GM19035 (cell line): ENCODE results near the gene DUSP8.

ENCODE experiments used
- ATAC-seq: cut with Tn5 transposase; IDR thresholded peaks from one replicate; pipeline ENCODE4 v1.9.1; 2021; ENCODE audit not compliant: unreplicated experiment

The DUSP8 gene

DNA sequence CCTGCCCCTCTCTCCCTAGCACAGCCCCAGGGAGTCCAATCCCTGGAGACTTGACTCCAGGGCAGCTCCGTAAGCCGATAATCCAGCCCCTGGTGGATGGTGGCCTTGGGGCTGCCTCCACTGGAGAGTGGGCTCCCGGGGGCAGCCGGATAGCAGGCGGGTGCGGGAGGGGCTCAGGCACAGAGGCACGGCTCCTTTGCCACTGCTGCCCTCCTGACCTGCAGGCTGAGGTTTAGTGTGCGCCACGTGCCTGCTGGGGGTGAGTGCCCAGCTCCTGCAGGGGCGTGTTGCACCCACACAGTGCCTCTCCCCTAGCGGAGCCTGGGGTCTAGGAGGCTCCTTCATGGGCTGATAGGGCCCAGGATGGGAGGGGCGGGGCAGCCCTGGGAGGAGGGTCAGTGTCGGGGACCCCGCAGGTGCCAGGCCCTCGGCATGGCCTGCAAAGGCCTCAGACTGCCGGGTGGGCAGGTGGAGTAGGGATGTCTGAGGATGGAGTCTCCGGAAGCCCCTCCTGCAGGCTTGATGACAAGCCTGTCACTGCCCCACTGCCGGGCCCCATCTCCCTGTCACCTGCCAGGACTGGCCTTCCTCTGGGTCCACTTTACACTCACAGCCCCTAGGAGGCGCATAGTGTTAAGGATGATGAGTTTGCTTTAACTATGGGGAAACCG is 5.6 kb downstream of the DUSP8 start:
- no peak for ATAC-seq

DNA sequence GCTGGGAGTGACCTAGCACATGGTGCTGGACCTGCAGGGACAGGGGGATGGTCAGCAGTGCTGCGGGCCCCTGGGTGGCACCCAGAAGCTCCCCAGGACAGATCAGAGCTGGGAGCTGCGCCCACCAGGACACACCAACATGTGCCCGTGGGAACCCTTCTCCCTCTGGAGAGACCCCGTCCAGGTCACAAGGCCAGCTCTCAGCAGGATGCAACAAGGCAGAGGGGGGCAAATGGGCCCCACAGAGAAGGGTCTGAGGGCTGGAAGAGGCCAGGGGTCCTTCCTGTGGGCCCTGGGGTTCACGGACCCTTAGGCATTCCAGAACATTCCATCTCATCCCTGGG is 6.2 kb downstream of the DUSP8 start:
- ATAC-seq, result no peak

DNA sequence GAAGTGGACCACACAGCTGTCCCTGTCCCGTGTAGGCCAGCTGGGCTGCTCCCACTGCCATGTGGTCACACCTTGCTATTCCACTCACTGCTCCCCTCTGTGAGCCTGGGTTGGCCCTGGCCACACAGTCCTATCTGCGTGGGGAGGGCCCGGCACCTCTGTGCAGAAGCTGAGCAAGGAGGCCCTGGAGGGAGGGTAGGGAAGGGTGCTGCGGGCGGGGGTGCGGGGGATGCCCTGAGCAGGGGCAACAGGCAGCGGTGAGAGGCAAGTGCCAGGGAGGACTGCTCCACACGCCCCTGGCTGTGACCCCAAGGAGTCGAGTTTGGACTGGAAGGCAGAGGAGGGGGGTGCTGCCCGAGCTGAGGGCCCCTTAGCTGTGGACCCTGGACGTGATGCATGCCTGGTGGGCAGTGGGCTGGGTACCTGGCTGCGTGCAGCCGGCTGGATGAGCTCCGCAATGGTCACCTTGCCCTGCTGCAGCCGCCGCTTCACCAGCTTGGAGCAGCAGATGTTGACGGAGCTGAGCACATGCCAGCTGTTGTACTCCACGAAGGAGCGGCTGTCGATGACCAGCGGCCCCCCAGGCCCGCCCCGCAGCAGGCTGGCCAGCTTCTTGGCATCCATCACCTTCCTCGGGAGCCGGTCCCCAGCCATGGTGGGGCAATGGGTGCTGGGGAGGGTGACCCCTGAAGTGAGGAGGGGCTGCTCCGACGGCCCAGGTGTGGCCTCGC is 6.7 kb downstream of the DUSP8 start:
- ATAC-seq, result no peak

DNA sequence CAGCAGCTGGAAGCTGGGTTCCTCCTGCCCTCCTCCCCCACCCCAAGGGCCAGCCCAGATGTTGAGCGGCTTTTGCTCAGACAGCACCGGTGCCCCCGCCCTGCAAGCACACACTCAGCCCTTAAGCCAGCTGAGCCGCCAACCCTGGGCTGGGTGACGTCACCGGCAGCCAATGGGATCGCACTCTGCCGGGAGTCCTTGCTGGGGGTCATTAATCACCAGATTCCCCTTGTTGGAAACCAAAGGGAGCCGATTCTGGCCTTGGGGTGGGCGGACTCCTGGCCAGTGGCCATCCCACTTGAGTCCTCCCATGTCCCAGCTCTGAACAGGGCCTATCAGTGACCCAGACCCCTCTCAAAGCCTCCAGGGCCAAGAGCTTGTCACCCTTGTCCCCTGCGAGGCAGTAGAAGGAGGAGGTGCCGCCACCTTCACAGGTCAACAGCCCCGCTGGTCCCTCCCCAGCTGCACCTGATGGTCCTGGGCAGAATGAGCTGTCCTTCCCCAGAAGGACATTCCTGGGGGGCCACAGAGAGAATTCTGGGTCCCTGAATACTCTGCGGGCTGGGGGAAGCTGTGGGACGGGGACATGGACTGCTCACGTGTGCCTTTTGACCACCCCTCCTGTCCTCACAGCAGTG is 7.4 kb downstream of the DUSP8 start:
- no peak for ATAC-seq

DNA sequence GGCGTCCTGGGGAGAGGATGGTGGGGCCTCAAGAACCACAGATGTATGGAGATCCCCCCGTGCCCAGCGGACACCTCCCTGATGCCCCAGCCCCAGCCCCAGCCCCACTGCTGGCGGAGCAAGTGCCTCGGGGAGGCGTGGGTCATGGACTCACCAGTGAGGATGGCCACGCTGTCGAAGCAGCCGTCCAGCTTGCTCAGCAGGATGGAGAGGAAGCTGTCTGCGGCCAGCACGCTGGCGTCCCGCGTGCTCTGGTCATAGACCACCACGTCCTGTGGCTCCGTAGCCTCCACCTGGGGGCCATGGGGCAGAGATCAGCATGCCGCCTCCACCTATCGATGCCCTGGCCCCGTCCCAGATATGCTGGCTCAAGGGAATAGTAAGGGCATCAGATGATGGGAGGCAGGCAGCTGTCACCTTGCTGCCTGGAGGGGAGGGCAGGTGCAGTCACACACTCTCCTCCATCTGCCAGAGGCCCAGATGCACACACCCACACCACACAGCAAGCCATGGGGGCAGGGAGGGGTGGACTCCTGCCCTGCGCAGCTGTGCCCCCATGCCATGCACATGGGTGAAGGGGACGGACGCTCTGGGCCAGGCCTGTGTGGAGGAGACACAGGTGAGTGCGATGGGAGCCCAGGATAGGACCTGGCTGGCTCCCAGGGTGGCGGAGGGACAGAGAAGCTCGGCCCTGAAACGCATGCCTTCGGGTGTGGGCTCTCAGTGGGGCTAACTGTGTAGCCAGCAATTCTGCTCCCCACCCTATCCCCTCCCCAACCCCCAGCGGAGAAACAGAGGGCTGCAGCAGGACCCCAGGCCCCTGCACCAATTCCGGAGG is 8.2 kb downstream of the DUSP8 start:
- ATAC-seq, result no peak

DNA sequence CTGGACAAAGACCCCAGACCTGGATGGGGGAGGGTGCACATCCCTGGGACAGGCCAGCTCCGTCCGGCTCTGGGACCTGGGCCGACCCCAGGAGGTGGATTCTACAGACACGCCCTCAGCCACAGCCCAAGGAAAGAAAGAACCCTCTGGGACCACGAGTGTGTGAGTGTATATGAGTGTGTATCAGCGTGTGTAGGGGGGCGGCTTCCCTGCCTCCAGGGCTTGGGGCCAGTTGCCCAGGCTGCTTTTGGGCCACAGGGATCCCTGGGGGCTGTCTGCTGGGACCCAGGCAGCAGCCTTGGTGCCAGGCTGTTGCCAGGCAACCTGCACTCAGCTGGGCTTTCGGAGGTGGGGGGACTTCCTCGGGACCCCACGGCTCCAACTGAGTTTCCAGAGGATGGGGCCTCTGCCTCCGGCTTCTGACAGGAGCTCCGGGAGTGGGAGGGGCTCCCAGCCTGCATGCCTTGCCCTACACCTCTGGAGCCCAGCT is 8.9 kb downstream of the DUSP8 start:
- ATAC-seq, result no peak

DNA sequence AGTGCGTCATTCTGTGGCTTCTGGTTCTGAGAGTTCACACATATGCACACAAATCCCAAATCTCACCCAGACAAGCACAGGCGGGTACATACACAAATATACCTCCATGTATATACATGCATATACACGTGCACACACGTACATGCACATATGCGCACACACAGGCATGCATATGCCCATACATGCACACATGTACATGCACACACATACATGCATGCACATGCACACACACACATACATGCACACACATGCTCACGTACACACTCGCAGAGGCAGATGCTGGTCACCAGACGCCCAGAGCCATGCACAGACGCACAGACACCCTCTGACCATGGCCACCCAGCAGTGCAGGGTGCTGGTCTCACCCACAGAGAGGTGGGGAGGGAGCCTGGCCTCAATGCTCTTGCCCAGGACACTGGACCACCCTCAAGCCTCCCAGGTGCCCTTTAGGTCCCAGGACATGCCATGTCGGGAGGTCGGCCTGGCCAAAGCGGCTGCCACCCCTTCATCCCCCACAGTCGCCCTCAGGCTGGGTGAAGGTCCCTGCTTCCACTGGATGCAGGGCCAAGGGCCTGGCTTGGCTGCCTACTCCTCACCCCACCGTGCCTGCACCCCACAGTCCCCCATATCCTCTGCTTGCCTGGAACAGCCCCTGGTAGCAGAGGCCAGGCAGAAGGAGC is 9.5 kb downstream of the DUSP8 start:
- ATAC-seq, result no peak

DNA sequence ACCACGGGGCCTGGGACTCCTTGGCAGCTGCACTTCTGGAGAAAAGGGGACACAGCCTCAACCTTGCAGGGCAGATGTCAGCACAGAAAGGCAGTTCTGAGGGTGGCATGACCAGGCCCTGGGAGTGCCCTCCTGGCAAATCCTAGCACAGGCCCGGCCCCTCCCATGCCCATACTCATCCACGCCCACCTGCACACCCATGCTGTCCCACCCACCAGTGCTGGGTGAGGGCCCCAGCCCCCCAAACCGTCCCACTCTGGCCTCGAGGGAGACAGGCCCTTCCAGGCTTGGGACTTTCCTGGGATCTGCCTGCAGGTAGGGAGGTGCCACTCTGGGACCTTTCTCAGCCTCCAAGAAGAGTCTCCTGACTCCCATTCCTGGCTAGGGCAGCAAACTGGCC is 10.1 kb downstream of the DUSP8 start:
- no peak for ATAC-seq

DNA sequence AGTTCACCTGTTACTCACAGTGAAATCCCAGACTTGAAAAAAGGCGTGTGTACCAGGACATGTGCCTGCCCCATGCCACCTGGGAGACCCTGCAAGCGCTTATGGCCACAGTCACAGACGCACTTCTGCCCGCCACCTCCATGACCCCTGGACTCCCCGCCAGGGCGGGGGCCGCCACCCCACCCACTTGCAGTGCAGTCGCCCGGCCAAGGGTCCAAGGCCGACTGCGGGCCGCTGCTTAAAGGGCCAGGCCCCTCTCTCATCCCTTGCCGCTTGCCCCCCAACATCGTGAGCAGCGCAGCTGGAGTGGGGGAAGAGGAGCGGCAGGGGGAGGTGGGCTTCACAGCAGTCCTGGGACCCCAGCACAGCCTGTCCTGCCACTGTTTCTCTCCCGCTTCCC is 10.8 kb downstream of the DUSP8 start:
- no peak for ATAC-seq

DNA sequence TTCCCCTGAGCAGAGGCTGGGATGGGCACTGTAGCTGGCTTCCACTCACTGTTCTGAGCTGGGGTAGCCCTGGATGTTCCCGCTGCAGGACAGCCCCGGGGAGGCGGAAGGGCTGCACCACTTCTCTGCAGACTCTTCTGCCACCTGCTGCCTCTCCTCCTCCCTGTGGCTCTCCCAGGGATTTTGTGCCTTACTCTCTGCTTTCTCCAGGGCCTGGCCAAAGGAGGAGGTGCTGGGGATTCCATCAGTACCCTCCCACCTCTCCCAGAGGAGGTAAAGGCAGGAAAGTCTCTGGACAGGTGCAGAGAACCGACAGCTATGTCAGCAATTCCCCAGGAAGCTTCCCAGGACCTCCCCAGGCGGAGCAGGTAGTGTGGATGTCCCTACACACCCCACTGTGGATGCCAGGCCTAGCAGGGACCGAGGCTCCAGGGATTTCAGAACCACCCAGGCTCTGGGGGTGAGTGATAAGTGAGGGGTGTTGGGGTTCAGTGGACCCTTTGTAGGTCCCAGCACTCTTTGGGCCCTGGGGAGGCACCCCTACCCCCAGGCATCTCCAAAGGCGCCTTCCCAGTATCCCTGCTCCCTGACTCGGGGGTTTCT is 11.3 kb downstream of the DUSP8 start:
- ATAC-seq, result no peak

DNA sequence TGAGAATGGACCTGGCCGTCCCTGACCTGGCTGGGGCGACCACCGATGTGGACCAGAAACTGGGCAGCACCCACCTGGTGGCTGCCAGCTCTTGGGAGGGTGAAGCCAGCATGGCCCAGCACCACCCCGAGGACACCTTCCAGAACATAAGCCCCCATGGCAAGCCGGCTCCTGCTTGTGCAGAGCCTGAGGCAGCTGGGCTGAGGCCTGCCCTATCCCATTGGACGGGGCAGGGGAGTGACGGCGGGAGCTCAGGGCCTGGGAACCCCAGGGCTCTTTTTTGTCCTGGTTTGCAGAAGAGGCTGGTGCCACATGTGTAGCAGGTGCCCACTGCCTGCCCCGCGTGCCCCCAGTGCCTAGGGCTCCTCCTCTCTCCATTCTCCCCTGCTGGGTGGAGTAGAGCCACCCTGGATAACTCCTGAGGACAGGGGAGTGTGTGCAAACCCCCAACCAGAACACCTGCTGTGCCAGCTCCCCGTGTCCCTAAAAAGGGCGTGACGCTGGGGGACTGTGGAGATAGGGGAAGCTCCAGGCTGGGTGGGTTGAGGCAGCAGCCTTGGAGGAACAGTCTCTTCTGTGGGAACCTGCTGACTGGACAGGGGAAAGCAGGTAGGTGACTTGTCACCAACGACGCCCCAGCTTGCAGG is 11.9 kb downstream of the DUSP8 start:
- no peak for ATAC-seq

DNA sequence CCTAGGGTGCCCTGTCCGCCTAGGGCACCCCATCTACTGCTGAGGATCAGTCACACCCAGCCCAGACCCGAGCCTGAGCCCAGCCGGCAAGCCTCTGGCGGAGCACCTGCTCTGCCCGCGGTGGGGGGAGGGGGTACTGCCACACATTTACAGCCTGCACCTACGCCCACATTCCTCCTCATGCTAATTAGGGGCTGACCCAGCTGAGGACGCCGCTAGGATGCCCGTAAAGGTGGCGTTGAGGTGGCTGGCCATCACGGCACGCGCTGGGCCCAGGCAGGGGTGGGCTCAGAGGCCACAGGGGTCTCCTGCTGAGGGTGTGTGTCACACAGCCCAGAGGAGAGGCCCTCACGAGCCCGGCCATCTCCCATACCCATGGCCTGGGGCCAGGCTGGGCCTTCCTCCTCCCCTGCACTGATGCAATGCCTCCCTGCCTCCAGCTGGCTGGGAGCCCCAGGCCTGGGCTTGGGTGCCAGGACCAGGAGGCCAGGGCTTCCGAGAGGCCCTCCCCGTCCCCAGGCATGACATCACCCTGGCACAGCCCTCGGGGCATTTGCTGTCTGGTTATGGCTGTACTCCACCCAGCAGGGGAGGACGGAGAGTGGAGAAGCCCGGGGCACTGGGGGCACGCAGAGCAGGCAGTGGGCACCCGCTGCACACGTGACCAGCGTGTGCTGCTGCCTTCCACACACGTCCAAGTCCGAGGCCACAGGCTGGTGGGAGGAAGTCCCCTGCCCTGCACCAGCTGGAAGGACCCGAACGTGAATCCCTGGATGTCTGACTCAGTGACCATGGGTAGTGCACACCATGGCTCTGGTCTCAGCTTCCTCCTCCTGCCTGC is 12.7 kb downstream of the DUSP8 start:
- ATAC-seq, result no peak

DNA sequence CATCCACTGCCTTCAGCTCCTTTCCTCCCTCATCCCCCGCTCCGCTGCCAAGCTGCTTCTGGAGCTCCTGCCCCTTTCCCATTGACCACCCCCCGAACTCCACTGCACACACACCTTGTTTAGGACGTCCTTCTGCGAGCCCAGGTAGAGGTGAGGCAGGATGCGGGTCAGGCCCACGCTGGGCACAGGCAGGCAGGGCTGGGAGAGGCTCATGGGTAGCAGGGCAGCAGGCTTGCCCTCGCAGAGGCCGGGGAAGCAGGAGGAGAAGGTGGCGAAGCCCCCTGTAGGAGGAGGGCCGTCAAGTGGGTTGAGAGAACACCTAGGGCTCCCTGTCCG is 13.3 kb downstream of the DUSP8 start:
- ATAC-seq, result no peak

DNA sequence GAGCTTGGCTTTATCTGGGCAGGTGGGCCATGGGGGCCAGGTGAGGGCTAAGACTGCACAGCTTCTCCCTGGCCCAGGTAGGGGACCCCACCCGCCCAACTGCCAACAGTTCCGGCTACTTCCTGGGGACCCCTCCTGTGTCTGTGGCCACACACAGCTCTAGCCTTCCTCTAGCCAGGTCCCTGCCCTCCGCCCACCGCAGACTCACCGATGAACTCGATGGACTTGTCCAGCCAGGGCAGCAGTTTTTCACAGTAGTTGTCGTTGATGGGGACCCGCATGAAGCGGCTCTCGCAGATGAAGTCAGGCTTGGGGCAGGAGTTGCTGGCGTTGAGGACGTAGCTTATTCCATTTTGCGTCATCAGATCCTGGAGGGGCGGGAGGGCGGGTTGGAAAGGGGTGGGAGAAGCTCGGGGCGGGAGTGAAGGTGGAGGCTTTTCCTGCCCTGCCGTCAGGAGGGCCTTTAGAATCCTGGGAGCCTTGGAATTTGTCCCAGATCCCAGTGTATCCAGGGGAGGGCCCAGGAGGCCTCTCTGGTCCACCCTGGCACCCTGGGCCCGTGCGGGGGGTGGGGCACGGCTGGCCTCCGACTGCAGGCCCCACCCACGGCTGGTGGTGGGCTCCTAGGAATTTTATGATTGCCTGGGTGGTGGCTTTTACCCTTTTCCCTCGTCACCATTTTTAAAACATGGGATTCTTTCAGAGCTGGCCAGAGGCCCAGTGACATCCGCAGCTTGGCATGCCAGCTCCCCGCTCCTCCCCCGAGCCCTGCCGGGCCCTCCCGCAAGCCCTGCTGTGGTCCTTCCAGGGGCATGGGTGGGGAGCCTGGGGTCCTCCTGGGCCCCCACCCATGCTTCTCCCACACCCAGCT is 13.9 kb downstream of the DUSP8 start:
- ATAC-seq, result no peak

DNA sequence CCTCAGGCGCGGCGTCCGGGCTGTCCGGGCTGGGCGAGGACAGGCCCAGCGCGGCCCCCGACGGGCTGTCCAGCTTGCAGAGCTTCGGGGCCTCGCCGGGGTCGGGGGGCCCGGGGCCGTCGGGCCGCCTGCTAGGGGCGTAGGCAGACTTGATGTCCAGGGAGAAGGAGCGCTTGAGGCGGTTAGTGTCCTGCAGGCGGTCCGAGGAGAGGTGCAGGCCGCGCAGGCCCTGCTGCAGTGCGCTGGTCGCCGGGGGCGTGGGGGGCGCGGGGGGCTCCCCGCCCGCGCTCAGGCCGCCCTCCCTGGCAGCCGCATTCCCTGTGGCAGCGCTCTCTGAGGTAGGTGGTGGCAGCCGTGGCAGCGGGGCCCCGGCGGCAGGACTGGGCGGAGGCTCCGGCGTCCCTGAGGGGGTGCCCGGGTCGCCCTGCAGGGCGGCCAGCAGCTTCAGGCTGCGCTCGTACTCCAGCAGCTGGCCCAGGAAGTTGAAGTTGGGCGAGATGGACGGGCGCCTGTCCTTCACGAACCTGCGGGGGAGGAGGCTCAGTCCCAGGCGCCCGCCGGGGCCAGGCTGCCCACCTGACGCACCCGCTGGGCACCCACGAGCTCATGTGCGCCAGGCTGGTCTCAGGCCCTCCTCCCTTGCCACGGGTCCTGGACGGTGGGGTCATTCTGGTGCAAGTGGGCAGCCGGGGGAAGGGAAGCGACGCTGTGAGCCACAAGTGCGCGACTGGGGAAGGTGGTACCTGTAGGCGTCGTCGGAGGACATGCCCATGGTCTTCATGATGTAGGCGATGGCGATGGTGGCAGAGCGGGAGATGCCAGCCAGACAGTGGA is 14.8 kb downstream of the DUSP8 start:
- ATAC-seq, result no peak

DNA sequence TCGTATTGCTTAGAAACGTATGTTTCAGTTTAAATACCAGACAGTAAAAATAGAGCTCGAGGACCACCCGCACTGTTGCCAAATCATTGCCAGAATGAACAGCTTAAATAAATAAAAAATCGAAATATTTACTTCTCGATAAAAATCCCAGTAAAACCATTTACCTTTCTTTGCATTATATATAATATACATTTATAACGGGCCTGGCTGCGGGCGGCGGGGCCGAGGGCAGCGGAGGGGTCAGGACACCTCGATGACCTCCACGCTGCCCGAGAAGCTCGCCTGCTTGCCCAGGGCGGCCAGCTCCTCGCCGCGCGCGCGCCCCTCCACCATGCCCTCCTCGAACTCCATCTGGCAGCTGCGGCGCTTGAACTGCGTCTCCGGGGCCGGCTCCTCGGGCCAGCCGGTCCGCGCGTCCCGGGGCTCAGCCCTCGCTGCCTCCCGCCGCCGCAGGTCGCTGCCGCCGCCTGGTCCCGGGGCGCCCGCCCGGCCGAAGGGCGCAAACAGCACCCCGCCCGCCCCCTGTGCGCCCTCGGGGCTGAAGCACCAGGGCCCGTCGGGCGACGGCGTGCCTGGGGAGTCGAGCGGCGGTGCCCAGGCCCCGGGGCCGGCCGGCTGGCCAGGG is 15.7 kb downstream of the DUSP8 start:
- no peak for ATAC-seq

DNA sequence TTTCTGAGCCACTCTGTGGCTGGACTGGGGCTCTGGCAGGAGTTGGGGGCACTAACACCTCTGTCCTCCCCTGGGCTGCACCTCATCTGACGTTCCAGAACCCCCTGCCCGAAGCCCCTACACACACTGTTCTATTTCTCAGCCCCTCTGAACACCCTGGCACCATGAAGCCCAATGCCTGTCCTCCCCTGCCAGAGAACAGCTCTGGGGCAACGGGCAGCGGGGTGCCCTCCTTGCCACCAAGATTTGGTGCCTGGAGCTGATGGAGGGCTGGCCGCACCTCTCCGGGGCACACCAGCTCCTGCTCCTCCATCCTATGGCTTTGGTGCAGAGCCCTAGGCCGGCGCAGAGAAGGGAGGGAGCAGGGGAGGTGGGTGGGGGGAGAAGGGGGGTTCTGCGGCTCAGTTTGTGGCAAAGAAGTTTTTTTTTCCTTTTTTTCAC is 16.3 kb downstream of the DUSP8 start:
- no peak for ATAC-seq
